SJCRH30 (cell line): ENCODE results near the gene RAPH1. TPM values are rescaled to one million over a fixed set of nuclear protein-coding genes. Genes with fewer than 3 reads are reported as not detected.
A peak's percentile ranks its signal among the peaks of the same experiment; 100 is the strongest.
"Not testable (repeated sequence)": the region's sequence is repeated elsewhere in the genome, so short reads cannot be mapped to it uniquely, and the experiment has no call there.

Source experiments
- DNase-seq, 2 experiments: peaks; one replicate each; pipeline ENCODE4 v3.0.0-alpha.2; 2015 to 2020
- H3K27ac ChIP-seq: fragments of 250-450 bp; sonication (Bioruptor Pico); 2 replicates; pipeline ENCODE4 v1.5.1; 2020; ENCODE audit warnings: mild to moderate bottlenecking, moderate library complexity
- H3K27me3 ChIP-seq: fragments of 250-450 bp; sonication (Bioruptor Pico); 2 replicates; pipeline ENCODE4 v1.5.1; 2020; ENCODE audit warnings: mild to moderate bottlenecking, moderate library complexity
- H3K36me3 ChIP-seq: fragments of 250-450 bp; sonication (Bioruptor Pico); 2 replicates; pipeline ENCODE4 v1.5.1; 2020; ENCODE audit warnings: mild to moderate bottlenecking, moderate library complexity
- H3K4me1 ChIP-seq: fragments of 250-450 bp; sonication (Bioruptor Pico); 2 replicates; pipeline ENCODE4 v1.5.1; 2020; ENCODE audit warnings: mild to moderate bottlenecking, moderate library complexity
- H3K4me3 ChIP-seq: fragments of 250-450 bp; sonication (Bioruptor Pico); 2 replicates; pipeline ENCODE4 v1.5.1; 2020; ENCODE audit warnings: mild to moderate bottlenecking, moderate library complexity
- H3K9me3 ChIP-seq: fragments of 250-450 bp; sonication (Bioruptor Pico); replicated peaks from 2 replicates; pipeline ENCODE4 v1.5.1; 2020; ENCODE audit warnings: mild to moderate bottlenecking, moderate library complexity
- total RNA-seq: library from RNA; depleted of rRNA; stranded (reverse); fragments of >200 nt; shearing (Covaris generic); gene quantifications from 2 replicates; pipeline ENCODE4 v1.2.3, GENCODE V29; 2014

Gene RAPH1
- total RNA-seq, 1 experiment from 2014 or later, result 25.7 TPM

GRCh38 chr2:203562268-203562667 lies 27.2 kb upstream of the RAPH1 start:
- H3K9me3 ChIP-seq, result no peaks in the 10 kb centered on the region
- peak overlapping the region; percentile 51; the same call in 1 of the 2 replicates for H3K27ac ChIP-seq
- no peaks in the 10 kb centered on the region for H3K27me3 ChIP-seq
- no peak overlapping the region for H3K4me3 ChIP-seq
- peaks cover 16% of the 10 kb centered on the region for H3K4me1 ChIP-seq
- H3K36me3 ChIP-seq, result no peaks in the 10 kb centered on the region
- DNase-seq, result peak; percentile 63 to 78

GRCh38 chr2:203559641-203560040 lies 24.5 kb upstream of the RAPH1 start:
- no peaks in the 10 kb centered on the region for H3K27me3 ChIP-seq
- H3K4me3 ChIP-seq, result no peak overlapping the region
- no peak for DNase-seq
- H3K36me3 ChIP-seq, result no peaks in the 10 kb centered on the region
- H3K27ac ChIP-seq, result no peak overlapping the region
- no peaks in the 10 kb centered on the region for H3K9me3 ChIP-seq
- H3K4me1 ChIP-seq, result peaks cover 16% of the 10 kb centered on the region

- Histone ChIP-seq H3K4me3 (no peak overlapping the region), H3K4me1 (no peaks in the 10 kb centered on the region), H3K27ac (no peak overlapping the region), H3K36me3 (no peaks in the 10 kb centered on the region), H3K9me3 (no peaks in the 10 kb centered on the region), H3K27me3 (no peaks in the 10 kb centered on the region)
- no peak for DNase-seq
Observed at GRCh38 chr2:203553784-203554183, 18.7 kb upstream of the RAPH1 start.

- H3K27me3 ChIP-seq, result no peaks in the 10 kb centered on the region
- no peaks in the 10 kb centered on the region for H3K9me3 ChIP-seq
- no peak overlapping the region for H3K27ac ChIP-seq
- no peaks in the 10 kb centered on the region for H3K36me3 ChIP-seq
- no peaks in the 10 kb centered on the region for H3K4me1 ChIP-seq
- no peak overlapping the region for H3K4me3 ChIP-seq
- no peak for DNase-seq
Observed at GRCh38 chr2:203551778-203552177, 16.7 kb upstream of the RAPH1 start.

- no peak for DNase-seq
- no peaks in the 10 kb centered on the region for H3K36me3 ChIP-seq
- H3K9me3 ChIP-seq, result no peaks in the 10 kb centered on the region
- no peaks in the 10 kb centered on the region for H3K27me3 ChIP-seq
- no peak overlapping the region for H3K4me3 ChIP-seq
- H3K27ac ChIP-seq, result no peak overlapping the region
- no peaks in the 10 kb centered on the region for H3K4me1 ChIP-seq
Observed at GRCh38 chr2:203550266-203550665, 15.2 kb upstream of the RAPH1 start.

- no peaks in the 10 kb centered on the region for H3K27me3 ChIP-seq
- no peak overlapping the region for H3K4me3 ChIP-seq
- no peak for DNase-seq
- no peaks in the 10 kb centered on the region for H3K36me3 ChIP-seq
- H3K4me1 ChIP-seq, result no peaks in the 10 kb centered on the region
- H3K27ac ChIP-seq, result no peak overlapping the region
- no peaks in the 10 kb centered on the region for H3K9me3 ChIP-seq
Observed at GRCh38 chr2:203549406-203549805, 14.3 kb upstream of the RAPH1 start.

- no peaks in the 10 kb centered on the region for H3K9me3 ChIP-seq
- no peak for DNase-seq
- no peak overlapping the region for H3K27ac ChIP-seq
- H3K27me3 ChIP-seq, result no peaks in the 10 kb centered on the region
- H3K36me3 ChIP-seq, result no peaks in the 10 kb centered on the region
- no peaks in the 10 kb centered on the region for H3K4me1 ChIP-seq
- H3K4me3 ChIP-seq, result no peak overlapping the region
Observed at GRCh38 chr2:203548887-203549286, 13.8 kb upstream of the RAPH1 start.

- Histone ChIP-seq H3K9me3 (no peaks in the 10 kb centered on the region), H3K36me3 (no peaks in the 10 kb centered on the region), H3K4me1 (no peaks in the 10 kb centered on the region), H3K4me3 (no peak overlapping the region), H3K27ac (no peak overlapping the region), H3K27me3 (no peaks in the 10 kb centered on the region)
- DNase-seq, result no peak
Observed at GRCh38 chr2:203547356-203547755, 12.3 kb upstream of the RAPH1 start.

- H3K4me3 ChIP-seq, result no peak overlapping the region
- DNase-seq, result no peak
- H3K9me3 ChIP-seq, result no peaks in the 10 kb centered on the region
- no peaks in the 10 kb centered on the region for H3K4me1 ChIP-seq
- no peaks in the 10 kb centered on the region for H3K27me3 ChIP-seq
- H3K27ac ChIP-seq, result no peak overlapping the region
- no peaks in the 10 kb centered on the region for H3K36me3 ChIP-seq
Observed at GRCh38 chr2:203544402-203544801, 9.3 kb upstream of the RAPH1 start.

GRCh38 chr2:203543898-203544328 lies 8.8 kb upstream of the RAPH1 start:
- DNase-seq, result no peak
- no peaks in the 10 kb centered on the region for H3K36me3 ChIP-seq
- H3K4me3 ChIP-seq, result no peak overlapping the region
- H3K27me3 ChIP-seq, result no peaks in the 10 kb centered on the region
- H3K9me3 ChIP-seq, result no peaks in the 10 kb centered on the region
- H3K4me1 ChIP-seq, result no peaks in the 10 kb centered on the region
- no peak overlapping the region for H3K27ac ChIP-seq

- not testable (repeated sequence) for H3K4me1 ChIP-seq, H3K9me3 ChIP-seq, H3K27ac ChIP-seq, H3K27me3 ChIP-seq, H3K4me3 ChIP-seq, H3K36me3 ChIP-seq, DNase-seq
Observed at GRCh38 chr2:203540598-203540997, 5.5 kb upstream of the RAPH1 start.

- not testable (repeated sequence) for DNase-seq, H3K4me3 ChIP-seq, H3K27me3 ChIP-seq, H3K9me3 ChIP-seq, H3K27ac ChIP-seq, H3K36me3 ChIP-seq, H3K4me1 ChIP-seq
Observed at GRCh38 chr2:203538237-203538636, 3.1 kb upstream of the RAPH1 start.

- not testable (repeated sequence) for DNase-seq, H3K27me3 ChIP-seq, H3K4me3 ChIP-seq, H3K4me1 ChIP-seq, H3K36me3 ChIP-seq, H3K9me3 ChIP-seq
- H3K27ac ChIP-seq, result peak overlapping the region; percentile 71; the same call in 1 of the 2 replicates
Observed at GRCh38 chr2:203536586-203536951, 1.5 kb upstream of the RAPH1 start.

GRCh38 chr2:203535784-203536585 lies 884 bp upstream of the RAPH1 start:
- Histone ChIP-seq H3K4me3 (peak overlapping the region; percentile 98), H3K9me3 (no peaks in the 10 kb centered on the region), H3K27ac (peak overlapping the region; percentile 71), H3K4me1 (peaks cover 4% of the 10 kb centered on the region; the same call in 1 of the 2 replicates), H3K36me3 (no peaks in the 10 kb centered on the region), H3K27me3 (no peaks in the 10 kb centered on the region)
- peak in 1 of 2 experiments; percentile 32 for DNase-seq

GRCh38 chr2:203534621-203535077 lies 452 bp downstream of the RAPH1 start:
- peak; percentile 39 to 56 for DNase-seq
- no peaks in the 10 kb centered on the region for H3K9me3 ChIP-seq
- peak overlapping the region; percentile 95 for H3K27ac ChIP-seq
- no peaks in the 10 kb centered on the region for H3K27me3 ChIP-seq
- peak overlapping the region; percentile 98 for H3K4me3 ChIP-seq
- peaks cover 10% of the 10 kb centered on the region; the same call in 1 of the 2 replicates for H3K4me1 ChIP-seq
- no peaks in the 10 kb centered on the region for H3K36me3 ChIP-seq
